GM21576 (cell line): ENCODE data around the gene ZNF573.
A peak's percentile ranks its signal among the peaks of the same experiment; 100 is the strongest.
"Not testable (repeated sequence)": the region's sequence is repeated elsewhere in the genome, so short reads cannot be mapped to it uniquely, and the experiment has no call there.

Experiments
- ATAC-seq: cut with Tn5 transposase; IDR thresholded peaks from one replicate; pipeline ENCODE4 v1.9.1; 2021; ENCODE audit warnings: mild to moderate bottlenecking, moderate library complexity; ENCODE audit not compliant: unreplicated experiment

ZNF573 gene

GRCh38 chr19:37779127-37780005 is at the start of gene ZNF573:
ZNF573 (minus strand) TSS chr19:37779586; CDS start chr19:37773729, 5,857 bp downstream.
- peak; percentile 80 for ATAC-seq

- ATAC-seq: no peak
Measured at GRCh38 chr19:37817180-37817981, 38.0 kb upstream of the ZNF573 start.

- not testable (repeated sequence) for ATAC-seq
Measured at GRCh38 chr19:37815611-37816010, 36.2 kb upstream of the ZNF573 start.

GRCh38 chr19:37813340-37813739 is 34.0 kb upstream of the ZNF573 start:
- ATAC-seq: no peak

DNA sequence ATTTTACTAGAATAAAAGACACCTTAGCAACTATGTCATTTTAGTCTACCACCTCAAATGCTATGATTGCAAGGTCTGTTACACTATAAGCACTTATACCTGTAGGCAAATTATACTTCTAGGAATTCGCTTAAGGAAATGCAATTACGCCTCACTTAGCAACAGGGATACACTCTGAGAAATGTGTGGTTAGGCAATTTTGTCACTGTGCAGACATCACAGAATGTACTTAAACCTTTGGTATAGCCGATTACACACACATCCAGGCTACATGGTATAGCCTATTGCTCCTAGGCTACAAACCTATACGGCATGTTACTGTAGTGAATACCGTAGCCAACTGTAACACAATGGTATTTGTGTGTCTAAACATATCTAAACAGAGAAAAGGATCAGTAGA is 30.0 kb upstream of the ZNF573 start:
- no peak for ATAC-seq

GRCh38 chr19:37803249-37803840 is 24.0 kb upstream of the ZNF573 start:
- ATAC-seq: no peak

DNA sequence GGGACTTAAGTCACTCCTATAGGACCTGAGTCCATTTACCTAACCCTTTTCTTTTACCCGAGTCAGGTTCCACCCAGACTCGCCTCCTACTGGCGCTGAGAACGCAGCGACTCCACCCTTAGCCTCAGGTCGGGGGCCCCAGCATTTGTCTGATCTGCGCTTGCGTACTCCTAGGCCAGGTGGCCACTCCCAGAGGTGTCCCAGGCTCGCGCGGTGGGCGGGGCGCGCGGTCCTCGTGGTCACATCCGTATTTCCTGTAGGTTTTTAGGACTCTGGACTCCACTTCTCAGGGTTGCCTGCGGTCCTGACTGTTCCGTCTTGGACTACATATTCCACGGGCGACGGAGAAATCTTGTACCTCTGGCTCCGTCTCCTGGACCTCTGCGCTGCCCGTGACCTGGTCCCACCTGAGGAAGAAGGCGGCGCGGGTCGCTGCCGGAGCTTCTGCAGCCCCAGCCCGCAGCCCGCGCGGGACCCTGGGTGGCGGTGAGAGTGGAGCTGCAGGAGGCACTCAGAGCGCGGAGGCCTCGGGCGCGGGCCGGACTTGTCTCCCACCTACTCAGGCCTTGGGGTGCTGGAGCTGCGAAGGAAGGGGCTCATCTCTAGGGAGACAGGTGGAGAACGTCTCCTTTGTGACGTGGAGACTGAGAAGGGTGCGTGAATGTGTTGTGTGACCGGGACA is 11.0 kb upstream of the ZNF573 start:
- no peak for ATAC-seq

GRCh38 chr19:37778613-37779126 is 716 bp downstream of the ZNF573 start:
- peak; percentile 12 for ATAC-seq

GRCh38 chr19:37770985-37771384 is 8.4 kb downstream of the ZNF573 start:
- ATAC-seq: no peak

DNA sequence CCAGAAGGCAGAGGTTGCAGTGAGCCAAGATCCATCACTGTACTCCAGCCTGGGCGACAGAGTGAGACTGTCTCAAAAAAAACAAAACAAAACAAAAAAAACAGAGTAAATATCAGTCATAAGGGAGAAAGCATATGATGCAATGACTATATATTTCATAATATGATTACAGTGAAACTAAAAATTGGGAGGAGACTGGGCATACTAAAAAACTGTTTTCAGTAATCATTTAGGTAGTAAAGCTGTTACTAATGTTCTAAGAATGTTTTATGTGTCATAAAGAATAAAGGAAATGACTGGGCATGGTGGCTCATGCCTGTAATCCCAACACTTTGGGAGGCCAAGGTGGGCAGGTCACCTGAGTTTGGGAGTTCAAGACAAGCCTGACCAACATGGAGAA is 15.9 kb downstream of the ZNF573 start:
- no peak for ATAC-seq

DNA sequence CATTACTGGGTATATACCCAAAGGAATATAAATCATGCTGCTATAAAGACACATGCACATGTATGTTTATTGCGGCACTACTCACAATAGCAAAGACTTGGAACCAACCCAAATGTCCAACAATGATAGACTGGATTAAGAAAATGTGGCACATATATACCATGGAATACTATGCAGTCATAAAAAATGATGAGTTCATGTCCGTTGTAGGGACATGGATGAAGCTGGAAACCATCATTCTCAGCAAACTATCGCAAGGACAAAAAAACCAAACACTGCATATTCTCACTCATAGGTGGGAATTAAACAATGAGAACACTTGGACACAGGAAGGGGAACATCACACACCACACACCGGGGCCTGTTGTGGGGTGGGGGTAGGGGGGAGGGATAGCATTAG is 21.7 kb downstream of the ZNF573 start:
- ATAC-seq: not testable (repeated sequence)

GRCh38 chr19:37738371-37738770 is 41.0 kb downstream of the ZNF573 start:
- no peak for ATAC-seq

DNA sequence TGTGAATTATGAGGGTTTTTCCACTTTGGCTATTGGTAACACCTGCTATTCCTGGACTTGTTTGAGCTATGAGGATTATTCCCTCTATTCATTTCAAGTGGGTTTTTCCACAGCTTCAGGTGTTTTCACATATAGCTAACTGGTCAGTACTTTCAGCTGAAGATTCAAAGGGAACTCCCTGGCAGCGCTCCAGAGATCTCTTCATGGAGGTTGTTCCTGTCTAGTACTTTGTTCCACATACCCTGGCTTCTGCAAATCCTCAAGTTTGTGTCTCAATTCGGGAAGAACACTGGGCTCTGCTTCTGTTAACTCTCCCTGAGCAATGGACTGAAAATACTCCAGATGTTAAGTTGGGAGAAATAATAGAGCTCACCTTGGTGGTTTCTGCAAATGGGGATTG is 54.2 kb downstream of the ZNF573 start:
- ATAC-seq: no peak

DNA sequence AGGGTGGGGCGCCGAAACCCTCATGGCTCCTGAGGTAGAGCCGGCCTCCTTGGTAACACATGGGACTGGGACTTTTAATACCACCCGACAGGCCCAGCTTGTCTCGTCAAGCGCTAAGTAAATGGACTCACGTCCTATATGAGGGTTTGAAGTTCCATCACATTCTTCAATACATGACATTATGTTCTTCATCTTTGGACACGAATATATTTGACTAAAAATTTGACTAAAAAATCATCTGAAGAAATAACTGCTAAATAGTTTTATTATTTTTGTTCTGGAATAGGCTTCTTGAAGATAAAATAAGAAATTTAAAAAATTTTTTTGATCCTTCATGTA is 59.5 kb downstream of the ZNF573 start:
- ATAC-seq: no peak

DNA sequence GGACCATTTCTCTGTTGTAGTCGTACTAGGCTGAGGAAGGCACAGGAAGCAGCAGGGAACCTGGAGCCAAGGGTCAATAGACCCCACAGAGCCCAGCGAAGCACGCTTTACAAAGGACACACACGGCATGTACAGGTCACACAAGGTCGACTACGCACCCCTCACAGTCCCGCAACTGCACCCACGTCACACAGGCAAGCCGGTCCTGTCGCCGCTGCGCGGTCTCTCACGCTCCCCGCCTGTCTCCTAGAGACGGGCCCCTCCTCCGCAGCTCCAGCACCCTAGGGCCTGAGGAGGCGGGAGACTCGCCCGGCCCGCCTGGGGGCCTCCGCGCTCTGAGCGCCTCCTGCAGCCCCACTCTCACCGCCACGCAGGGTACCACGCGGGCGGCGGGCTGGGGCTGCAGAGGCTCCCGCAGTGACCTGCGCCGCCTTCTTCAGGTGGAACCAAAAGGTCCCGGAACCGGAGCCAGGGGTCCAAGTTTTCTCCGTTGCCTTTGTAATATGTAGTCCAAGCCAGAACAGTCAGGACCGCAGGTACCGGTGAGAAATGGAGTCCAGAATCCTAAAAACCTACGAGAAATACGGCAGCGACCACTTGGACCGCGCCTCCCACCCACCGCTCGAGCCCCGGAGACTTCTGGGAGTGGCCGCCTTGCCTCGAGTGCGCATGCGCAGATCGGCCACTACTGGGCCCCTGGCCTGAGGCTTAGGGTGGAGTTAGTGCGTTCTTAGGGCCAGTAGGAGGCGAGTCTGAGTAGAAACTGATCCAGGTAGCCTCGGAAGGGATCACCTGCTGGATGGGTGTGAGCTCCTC is 60.1 kb downstream of the ZNF573 start, which contains the start of gene ZNF607:
Gene ZNF607 (minus strand): TSS at position 651 of the 816 bp plus-strand sequence. CDS start 8,143 bp downstream, outside the sequence.
- peak; percentile 92 for ATAC-seq

DNA sequence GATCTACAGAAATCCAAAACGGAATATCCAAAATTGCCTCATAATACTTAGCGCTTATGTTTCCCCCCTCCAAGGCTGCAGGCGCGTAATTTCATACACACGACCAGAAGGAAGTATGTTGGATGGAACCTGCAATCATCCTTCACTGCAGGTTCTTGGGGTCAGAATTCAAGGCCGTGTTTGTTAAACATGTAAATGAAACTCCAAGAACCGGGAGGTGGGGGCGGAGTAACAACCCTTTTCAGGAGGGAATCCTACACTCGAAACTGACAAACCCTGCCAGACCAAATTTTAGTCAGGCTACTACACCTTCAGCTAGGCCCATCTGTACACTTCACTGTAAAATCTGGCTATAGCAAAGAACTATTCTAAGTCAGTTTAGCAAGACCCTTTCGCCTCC is 61.1 kb downstream of the ZNF573 start:
- ATAC-seq: no peak

GRCh38 chr19:37716140-37716539 is 63.2 kb downstream of the ZNF573 start:
- no peak for ATAC-seq

- ATAC-seq: no peak
Measured at GRCh38 chr19:37706052-37706605, 73.3 kb downstream of the ZNF573 start.

- ATAC-seq: no peak
Measured at GRCh38 chr19:37699057-37699456, 80.3 kb downstream of the ZNF573 start.

- no peak for ATAC-seq
Measured at GRCh38 chr19:37698216-37698615, 81.2 kb downstream of the ZNF573 start.
